T-helper 2 cell treated with Interferon-gamma antibody and Interleukin-4, amounts not matched to agents 5 μg/mL and 100 μg/mL, for 36 hours (primary cell): ENCODE data around the gene SMURF1.

Experiments
- DNase-seq: peaks from one replicate; pipeline ENCODE4 v3.0.0; 2021; ENCODE audit warnings: low spot score
- H3K27ac Mint-ChIP-seq: one replicate; pipeline ENCODE4 v1.8.0; 2021; ENCODE audit warnings: mild to moderate bottlenecking, mixed read lengths
- H3K27me3 Mint-ChIP-seq: one replicate; pipeline ENCODE4 v1.8.0; 2021; ENCODE audit warnings: low read depth, mixed read lengths
- H3K36me3 Mint-ChIP-seq: one replicate; pipeline ENCODE4 v1.8.0; 2021; ENCODE audit warnings: low read depth, mixed read lengths
- H3K4me1 Mint-ChIP-seq: one replicate; pipeline ENCODE4 v1.8.0; 2021; ENCODE audit warnings: low read depth, mixed read lengths
- H3K4me3 Mint-ChIP-seq: one replicate; pipeline ENCODE4 v1.8.0; 2022; ENCODE audit warnings: mild to moderate bottlenecking, moderate library complexity, mixed read lengths
- H3K9me3 Mint-ChIP-seq: one replicate; pipeline ENCODE4 v1.8.0; 2021; ENCODE audit warnings: mixed read lengths

The SMURF1 gene

GRCh38 chr7:98978672-98979071 lies 165.2 kb downstream of the SMURF1 start:
- no peak overlapping the region for H3K4me3 Mint-ChIP-seq
- peaks cover 60% of the 10 kb centered on the region for H3K36me3 Mint-ChIP-seq
- no peaks in the 10 kb centered on the region for H3K4me1 Mint-ChIP-seq
- no peaks in the 10 kb centered on the region for H3K27me3 Mint-ChIP-seq
- no peak for DNase-seq
- H3K9me3 Mint-ChIP-seq = no peaks in the 10 kb centered on the region
- H3K27ac Mint-ChIP-seq = no peak overlapping the region
